HS-5 (cell line): Measurements from ENCODE around the gene CAMTA1.
"Not testable (repeated sequence)": the region's sequence is repeated elsewhere in the genome, so short reads cannot be mapped to it uniquely, and the experiment has no call there.

Experiments
- DNase-seq: peaks from one replicate; pipeline ENCODE4 v3.0.0-alpha.2; 2012; ENCODE audit warnings: low read depth

Gene CAMTA1

DNA sequence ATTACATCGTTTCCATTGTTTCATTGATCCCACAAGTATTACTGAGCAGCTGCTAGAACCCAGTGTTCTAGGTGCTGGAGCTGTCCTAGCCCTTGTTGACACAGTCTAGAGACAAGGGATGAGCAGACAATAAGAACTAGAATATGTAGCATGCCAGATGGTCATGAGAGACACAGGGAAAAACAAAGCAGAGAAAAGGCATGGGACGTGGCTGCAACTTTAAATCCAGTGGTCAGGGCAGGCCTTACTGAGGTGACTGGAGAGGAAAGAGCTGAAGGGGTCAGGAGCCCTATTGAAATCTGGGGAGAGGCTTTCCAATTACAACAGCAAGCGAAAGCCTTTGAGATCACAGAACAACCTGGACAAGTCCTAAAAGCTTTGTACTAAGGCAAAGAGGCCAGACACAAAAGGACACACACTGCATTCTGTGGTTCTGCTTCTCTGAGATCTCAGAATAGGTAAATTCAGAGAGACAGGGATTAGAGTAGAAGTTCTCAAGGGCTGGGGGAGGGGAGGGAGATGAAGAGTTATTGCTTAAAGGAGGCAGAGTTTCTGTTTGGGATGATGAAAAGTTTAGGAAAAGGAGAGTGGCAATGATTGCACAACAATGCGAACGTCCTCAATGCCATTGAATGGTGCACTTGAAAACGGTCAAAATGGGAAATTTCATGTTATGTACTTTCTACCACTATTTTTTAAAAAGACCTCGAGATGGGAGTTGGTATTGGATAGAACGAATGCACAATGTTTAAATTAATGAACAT lies 518.5 kb downstream of the CAMTA1 start:
- no peak for DNase-seq

DNA sequence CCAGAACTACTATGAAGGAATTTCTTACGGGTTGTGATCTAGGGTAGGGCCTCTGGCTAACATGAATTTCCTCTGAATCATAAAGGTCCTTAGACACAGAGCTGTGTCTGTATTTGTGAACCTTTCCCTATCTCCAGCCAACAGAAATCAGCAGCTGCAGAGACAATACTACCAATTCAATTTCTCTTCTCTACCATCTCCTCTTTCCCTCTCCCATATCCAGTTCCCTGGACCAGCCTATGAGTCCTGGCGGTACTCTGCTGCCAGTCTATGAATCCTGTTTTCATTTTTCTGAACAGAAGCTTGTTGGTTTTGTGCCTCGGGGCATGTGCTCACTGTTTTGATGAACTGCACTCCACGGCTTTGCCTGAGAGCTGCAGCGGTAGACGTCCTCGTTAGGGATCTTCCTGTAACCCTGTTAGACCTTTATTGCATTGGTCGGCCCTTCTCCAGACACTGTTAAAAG lies 527.9 kb downstream of the CAMTA1 start:
- no peak for DNase-seq

DNA sequence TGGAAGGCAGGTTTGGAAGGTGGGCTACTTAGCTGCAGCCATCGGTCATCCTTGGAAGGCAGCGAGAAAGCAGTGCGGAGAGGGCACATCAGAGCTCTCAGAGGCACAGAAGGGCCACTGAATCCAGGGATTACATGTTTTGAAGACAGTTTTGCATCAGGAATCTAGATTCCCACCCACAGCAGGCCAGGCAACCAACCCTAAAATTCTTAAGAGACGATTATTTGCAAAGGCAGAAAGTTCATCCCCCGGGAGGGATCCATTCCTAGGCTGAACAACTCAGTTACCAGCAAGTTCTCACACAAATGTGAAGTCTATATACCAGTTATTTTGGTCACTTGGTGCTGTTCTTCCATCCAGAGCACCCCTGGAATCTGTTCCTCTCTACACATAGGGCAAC lies 528.6 kb downstream of the CAMTA1 start:
- no peak for DNase-seq

DNA sequence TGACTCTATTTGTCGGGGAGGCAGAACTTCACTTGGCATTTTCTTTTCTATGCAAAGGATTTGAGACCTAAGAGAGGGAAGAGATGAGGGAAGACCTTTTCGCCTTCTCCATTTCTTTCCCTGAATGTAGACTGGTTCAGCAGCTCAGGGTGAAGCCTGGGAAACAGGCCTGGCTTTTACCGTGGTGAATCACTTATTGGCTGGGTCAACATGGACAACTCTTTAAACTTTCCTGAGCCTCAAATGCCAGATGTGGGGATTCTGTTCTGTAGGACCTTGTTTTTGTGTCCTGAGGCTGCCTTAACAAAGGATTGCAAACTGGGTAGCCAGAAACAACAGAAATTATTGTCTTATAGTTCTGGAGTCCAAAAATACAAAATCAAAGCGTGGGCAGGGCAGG lies 530.1 kb downstream of the CAMTA1 start:
- no peak for DNase-seq

DNA sequence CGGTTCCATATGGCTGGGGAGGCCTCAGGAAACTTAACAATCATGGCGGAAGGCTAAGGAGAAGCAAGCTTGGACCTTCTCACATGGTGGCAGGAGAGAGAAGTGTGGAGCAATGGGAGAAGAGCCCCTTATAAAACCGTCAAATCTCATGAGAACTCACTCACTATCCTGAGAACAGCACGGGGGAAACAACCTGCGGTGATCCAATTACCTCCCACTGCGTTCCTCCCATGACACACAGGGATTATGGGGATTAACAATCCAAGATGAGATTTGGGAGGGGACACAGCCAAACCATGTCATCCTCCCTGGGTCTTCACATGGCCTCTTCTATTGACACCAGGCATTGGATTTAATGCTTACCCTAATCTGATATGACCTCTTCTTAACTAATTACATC lies 530.7 kb downstream of the CAMTA1 start:
- DNase-seq = no peak

DNA sequence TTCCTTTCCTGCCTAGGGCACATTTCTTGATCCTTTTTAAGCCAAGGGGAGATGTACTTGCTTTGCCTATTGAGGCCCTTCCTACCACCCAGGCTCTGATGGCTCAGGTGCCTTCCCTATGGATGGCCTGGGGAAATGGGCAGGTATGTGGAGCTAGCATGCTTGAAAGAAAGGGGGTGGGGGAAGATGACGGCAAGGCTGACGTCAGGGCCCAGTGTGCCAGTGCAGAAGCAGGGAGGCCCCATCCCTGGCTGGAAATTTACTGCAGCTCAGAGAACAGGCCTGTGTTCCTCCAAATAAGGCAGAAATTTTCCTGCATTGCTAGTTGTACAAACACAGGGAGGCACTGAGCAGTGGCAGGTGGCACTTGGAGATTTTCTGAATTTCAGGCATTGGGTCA lies 532.6 kb downstream of the CAMTA1 start:
- DNase-seq = no peak

DNA sequence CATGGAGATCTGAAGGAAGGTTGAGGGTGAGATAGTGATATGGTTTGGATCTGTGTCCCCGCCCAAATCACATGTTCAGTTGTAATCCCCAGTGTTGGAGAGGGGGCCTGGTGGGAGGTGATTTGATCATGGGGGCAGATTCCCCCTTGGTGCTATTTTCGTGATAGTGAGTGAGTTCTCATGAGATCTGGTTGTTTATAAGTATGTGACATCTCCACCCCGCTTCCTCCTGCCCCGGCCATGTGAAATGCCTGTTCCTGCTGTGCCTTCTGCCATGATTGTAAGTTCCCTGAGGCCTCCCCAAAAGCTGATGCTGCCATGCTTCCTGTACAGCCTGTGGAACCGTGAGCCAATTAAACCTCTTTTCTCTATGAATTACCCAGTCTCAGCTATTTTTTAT lies 533.9 kb downstream of the CAMTA1 start:
- DNase-seq = no peak

DNA sequence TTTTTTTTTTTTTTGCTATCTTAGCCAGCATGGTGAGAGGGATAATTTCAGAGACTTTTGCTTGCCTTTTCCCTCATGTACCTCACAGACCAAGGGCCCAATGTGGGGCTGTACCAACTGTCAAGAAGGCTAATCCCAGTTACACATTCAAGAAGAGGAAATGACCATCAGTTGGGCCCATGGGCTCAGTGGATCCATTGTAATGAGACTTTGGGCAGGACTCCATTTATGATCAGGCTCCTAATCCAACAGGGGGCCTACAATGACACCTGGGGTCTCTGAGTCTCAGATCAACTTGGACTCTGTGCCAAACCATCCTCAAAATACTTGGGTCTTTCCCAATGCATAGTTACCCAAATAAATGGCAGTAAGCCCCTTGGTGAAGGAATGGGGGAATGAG lies 535.4 kb downstream of the CAMTA1 start:
- DNase-seq = no peak

DNA sequence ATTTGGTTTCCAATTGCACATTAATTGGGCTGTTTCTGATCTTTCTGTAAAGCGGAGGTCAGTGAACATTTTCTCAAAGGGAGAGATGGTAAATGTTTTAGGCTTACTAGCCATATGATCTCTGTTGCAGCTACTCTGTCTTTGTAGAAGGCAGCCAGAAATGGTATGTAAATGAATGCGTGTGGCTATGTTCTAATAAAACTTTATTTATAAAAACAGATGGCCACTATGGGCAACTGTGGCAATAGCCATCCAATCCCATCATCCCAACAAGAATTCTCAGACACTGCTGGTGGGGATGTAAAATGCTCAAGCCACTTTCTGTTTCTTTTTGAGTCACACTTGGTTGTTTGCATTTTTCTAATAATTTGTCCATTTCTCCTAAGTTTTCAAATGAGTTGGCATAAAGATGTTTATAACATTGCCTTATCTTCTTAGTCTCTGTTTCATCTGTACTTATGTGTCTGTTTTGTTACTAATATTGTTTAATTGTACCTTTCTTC lies 537.1 kb downstream of the CAMTA1 start:
- no peak for DNase-seq

DNA sequence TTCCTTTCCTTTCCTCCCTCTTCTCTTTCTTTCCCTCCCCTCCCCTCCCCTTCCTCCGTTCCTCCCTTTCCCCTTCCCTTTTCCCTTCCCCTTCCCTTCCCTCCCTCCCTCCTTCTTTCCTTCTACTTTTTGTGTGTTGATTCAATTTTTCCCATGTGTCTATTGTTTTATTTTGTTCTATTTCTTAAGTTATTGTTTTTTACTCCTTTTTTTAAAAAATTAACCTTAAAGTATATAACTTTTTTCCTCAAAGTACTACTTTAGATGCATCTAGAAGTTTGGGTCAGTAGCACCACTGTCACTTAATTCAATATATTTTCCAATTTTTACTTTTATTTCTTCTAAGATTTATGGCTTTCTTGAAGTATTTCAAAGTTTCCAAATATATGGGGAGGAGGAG lies 537.7 kb downstream of the CAMTA1 start:
- DNase-seq = no peak

DNA sequence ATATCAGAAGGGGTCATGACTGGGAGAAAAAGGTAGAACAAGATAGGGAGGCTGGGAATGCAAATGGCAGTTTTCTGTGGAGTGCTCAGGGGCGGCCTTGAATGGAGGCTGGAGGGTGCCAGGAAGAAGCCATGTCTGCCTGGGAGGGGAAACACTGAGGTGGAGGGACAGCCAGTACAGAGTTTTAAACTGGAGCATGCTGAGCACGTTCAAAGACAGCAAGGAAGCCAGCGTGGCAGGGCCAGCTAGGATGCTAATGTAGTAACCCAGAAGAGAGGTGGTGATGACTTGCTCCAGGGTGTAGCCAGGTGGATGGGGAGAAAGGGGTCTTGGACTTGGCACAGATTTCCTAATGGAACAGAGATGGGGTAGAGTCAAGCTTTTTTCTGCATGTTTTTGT lies 540.0 kb downstream of the CAMTA1 start:
- no peak for DNase-seq

DNA sequence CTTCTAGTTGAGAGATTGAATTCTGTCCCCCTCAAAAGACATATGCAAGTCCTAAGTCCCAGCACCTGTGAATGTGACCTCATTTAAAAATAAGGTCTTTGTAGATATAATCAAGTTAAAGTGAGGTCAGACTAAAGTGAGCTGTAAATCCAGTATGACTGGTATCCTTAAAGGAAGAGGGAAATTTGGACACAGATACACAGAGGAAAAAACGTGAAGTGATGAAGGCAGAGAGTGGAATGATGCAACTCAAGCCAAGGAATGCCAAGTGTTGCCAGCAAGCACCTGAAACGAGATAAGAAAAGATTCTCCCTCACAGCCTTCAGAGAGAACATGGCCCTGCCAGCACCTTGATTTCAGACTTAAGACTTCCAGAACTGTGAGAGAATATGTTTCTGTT lies 541.1 kb downstream of the CAMTA1 start:
- DNase-seq = no peak

DNA sequence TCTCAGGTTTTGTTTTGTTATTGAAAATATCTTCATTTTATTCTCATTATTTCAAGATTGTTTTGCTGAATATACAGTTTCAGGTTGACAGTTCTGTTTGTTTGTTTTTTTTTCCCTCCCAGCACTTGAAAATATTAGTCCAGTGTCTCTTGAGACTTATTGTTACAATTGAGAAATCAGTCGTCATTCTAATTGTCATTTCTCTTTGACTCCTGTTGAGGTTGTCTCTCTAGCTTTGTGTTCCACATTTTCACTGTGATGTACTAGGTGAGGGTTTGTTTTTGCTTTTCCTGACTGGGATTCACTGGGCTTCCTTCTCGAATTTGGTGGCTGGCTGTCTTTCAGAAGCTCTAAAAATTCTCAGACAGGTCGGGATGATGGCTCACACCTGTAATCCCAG lies 542.6 kb downstream of the CAMTA1 start:
- DNase-seq = no peak

DNA sequence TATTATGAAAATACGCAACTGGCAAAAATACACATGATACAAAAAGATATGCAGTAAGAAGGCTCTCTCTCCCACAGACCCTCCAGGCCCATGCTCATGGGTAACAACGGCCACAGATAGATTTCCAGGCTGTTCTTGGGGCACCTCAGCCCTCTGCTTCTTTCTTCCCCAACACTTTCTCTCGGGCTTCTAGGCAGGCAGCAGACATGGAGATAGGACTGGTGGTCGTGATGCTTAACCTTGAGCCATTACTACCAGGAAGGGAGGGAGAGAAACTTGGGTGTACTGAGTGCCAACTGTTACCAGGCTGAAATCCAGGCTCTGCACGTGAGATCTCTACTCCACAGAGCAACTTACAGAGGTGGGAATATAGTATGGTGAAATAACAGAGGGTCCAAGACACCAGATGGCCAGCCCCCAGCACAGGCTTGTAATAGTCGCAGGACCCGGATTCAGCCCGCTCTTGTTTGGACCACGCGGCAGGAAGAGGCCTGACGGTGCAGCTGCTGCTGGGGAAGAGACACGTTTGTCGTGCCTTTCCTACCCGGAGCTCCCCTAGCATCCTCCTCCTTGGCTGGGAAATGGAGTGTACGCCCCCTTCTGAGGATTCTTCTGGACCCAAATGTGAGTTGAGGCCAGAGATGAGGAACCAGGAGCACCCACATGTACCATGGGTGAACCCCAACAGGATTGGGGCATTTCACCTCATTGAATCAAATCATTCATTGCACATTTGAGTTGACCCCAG lies 544.8 kb downstream of the CAMTA1 start:
- DNase-seq = no peak

DNA sequence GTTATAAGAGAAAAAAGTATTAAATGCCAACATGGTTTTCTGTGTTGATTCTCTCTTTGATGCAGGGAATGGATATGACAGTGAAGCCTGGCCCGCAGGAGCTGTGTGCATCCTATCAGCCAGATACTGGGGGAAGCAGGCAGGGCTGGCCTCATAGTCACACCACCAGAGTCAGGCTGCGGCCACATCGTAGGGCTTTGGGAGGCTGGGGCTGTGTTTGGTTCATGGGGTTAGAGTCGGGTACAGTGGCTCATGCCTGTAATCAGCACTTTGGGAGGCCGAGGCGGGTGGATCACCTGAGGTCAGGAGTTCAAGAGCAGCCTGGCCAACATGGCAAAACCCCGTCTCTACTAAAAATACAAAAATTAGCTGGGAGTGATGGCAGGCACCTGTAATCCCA lies 545.5 kb downstream of the CAMTA1 start:
- not testable (repeated sequence) for DNase-seq

DNA sequence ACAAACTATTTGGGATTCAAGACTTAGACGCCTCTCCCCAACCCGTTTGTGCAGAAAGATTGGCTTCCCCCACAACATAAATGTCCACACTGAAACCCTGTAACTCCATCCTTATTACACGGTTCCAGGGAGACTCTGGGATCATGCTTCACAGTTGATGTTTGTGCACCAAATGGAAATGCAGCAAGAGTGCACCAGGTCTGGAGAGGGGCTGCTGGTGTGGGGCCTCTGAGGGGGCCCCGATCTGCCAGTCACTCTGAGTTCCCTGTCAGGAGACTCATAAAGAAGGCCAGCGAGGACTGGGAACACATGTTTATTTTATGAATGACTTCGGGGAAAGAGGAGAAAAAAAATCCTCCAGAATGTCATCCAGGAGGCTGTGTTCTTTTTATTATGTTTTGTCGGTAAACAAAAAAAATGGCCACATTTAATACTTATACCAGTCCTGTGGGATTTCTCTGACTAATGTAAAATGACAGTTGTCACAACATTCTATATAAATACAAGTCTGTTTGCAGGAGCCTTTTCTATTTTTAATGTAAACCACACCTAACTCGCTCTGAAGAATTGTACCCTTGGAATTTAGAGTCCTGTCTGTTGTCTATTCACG lies 546.8 kb downstream of the CAMTA1 start:
- no peak for DNase-seq

DNA sequence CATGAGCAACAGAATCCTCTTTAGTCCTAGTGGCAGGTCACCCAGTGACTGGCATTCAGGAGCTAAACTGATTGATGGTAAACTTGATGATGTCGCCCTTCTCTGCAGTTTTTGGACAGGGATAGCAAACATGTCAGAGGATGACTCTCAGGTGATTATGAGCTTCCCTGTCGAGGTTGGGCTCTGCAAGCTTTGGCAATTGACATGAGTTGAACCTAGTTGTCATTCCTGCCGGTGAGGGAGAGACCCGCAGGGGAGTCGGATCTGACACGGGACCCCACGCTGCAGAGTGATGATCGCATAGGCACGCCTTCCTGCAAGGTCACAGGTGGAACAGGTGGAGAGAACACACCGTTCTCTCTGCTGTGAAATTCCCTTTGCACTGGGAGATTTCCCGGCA lies 547.8 kb downstream of the CAMTA1 start:
- no peak for DNase-seq

DNA sequence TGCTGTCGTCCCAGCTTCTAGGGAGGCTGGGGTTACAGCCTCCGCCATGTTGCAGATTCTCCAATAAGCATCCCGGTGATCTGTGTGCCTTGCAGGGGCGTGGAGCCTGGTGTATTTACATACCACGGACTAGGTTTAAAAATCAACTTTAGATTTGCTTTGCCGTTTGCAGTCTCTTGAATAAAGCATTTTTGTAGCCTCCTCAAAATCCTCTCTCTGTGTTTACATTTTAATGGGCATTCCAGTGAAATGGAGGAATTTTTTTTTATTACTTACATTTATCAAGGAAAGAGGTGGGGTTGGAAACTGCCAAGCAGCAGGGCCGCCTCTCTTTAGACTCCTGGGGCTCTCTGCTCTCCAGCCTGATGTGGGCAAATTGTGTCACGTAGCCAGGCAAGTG lies 548.4 kb downstream of the CAMTA1 start:
- DNase-seq = no peak

DNA sequence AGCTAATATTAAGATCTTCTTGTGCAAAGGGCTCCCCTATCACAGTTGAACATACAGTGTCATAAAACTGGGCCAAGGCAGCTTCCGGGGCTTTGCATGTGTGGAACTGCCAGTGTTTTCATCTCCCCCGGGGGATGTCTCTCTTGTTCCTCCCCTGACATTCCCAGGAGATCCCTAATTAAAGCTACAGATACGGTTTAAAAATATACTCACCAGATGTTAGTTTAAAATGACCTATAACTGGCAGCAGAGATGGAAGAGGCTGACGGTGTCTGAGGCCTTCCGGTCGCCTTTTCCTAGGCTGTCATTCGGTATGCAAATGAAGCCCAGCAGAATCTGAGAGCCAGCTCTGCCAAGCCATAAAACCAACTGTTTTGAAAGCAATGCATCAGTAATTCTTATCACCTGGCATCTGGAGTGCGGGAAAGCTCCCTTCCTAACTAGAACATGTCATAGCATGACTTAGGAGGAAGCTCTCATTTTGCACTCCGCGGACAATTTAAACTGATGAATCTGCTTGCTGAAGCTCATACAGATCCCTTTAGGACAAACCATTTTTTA lies 549.3 kb downstream of the CAMTA1 start:
- no peak for DNase-seq

DNA sequence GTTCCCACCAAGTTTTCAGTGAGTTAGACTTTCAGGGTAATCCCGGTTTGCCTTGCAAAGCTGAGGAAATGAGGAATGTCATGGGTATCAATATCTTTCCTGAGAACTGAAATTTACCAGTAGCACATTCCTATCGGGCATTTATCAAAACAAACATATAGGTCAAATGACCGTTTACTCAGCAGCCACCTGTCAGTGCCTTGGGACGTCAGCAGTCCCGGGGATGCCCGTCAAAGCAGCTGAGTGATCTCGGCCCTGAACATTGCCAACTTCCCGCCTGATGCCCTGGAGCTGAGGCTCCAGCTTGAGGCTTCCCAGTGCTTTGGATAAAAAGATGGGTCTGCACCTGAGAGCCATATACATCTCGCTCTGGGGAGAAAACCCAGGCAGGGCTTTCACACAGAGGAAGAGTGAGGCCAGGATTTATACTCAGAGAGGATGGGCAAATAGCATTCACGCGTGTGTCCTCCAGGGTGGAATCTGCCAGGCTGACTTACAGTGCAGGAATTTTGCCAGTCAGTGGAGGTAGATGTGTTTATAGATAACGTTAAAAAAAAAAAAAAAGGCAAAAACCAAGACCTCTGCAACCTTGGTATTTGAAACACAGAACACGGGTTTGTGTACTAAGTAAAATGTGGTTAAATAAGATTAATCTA lies 550.1 kb downstream of the CAMTA1 start:
- no peak for DNase-seq

DNA sequence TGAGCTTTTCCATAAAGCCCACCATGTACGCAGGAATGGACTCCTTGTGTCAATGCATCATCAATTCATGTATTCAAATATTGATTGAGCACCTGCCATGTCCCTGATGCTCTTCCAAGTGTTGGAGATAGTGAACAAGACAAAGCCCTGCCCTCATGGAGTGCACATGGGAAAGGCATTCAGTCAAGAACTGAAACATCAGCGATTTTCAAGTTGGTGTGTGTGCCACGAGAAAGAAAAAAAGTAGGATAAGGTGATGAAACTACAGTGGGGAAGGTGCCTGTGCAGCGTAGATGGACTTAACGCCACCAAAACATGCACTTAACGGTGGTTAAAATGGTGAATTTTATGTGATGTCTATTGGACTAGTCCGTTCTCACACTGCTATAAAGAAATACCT lies 553.2 kb downstream of the CAMTA1 start:
- no peak for DNase-seq

DNA sequence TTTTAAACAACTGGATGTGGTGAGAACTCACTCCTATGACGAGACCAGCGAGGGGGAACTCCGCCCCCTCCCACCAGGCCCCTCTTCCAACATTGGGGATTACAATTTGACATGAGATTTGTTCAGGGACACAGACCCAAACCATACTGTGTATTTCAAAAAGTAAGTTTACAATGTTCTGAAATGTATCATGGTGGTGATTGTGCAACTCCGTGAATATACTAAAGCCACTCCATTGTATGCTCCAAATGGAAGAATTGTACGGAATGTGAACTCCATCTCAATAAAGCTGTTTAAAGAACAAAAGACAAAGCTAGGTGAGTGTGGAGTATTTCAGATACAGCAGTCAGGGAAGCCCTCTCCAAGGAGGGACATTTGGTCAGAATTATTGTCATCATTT lies 553.8 kb downstream of the CAMTA1 start:
- no peak for DNase-seq
